ENCODE results near the gene PLA2G15.

The PLA2G15 gene

GRCh38 chr16:68299571-68300453 lies 54.6 kb downstream of the PLA2G15 start:
- DNase-seq, result no peak

GRCh38 chr16:68300734-68301459 lies 55.7 kb downstream of the PLA2G15 start:
- DNase-seq, result no peak

- DNase-seq, result no peak
Observed at GRCh38 chr16:68306633-68307032, 61.5 kb downstream of the PLA2G15 start.

GRCh38 chr16:68309799-68310198 lies 64.6 kb downstream of the PLA2G15 start:
- DNase-seq, result no peak

- no peak for DNase-seq
Observed at GRCh38 chr16:68310437-68310773, 65.2 kb downstream of the PLA2G15 start.
